Stimulated activated naive B cell treated with anti-CD40 and anti-IgM and Interleukin-4, amounts not matched to agents 10 μg/mL and 1 μg/mL and 100 μg/mL, for 72 hours (primary cell): ENCODE results near the gene GNAZ.

Source experiments
- ATAC-seq, 2 donors: fragments of 150-1000 bp; cut with Tn5 transposase; replicated peaks; 2 replicates each; pipeline ENCODE4 v1.10.0; 2021; ENCODE audit warnings: moderate library complexity in 1 of 2
- DNase-seq: peaks from one replicate; pipeline ENCODE4 v3.0.0; 2021
- H3K27ac Mint-ChIP-seq: one replicate; pipeline ENCODE4 v1.8.0; 2022; ENCODE audit warnings: mild to moderate bottlenecking, mixed read lengths
- H3K27me3 Mint-ChIP-seq, 2 donors: one replicate each; pipeline ENCODE4 v1.8.0; 2022; ENCODE audit warnings: mixed read lengths in 2 of 2
- H3K36me3 Mint-ChIP-seq, 2 donors: one replicate each; pipeline ENCODE4 v1.8.0; 2022; ENCODE audit warnings: mixed read lengths in 2 of 2, mild to moderate bottlenecking in 1 of 2
- H3K4me1 Mint-ChIP-seq, 2 donors: one replicate each; pipeline ENCODE4 v1.8.0; 2022; ENCODE audit warnings: mixed read lengths in 2 of 2, mild to moderate bottlenecking in 1 of 2
- H3K4me3 Mint-ChIP-seq, 2 donors: one replicate each; pipeline ENCODE4 v1.8.0; 2022; ENCODE audit warnings: mild to moderate bottlenecking in 2 of 2, mixed read lengths in 2 of 2, moderate library complexity in 1 of 2
- H3K9me3 Mint-ChIP-seq, 2 donors: one replicate each; pipeline ENCODE4 v1.8.0; 2022; ENCODE audit warnings: mixed read lengths in 2 of 2, mild to moderate bottlenecking in 1 of 2

GNAZ gene

GRCh38 chr22:23146478-23147205 lies 76.3 kb downstream of the GNAZ start:
- Mint-ChIP-seq H3K27me3 (no peaks in the 10 kb centered on the region), H3K4me3 (peak overlapping the region in 1 of 2 donors; percentile 83), H3K4me1 (peaks cover 26 to 29% of the 10 kb centered on the region in 2 donors), H3K36me3 (no peaks in the 10 kb centered on the region), H3K27ac (peak overlapping the region; percentile 69), H3K9me3 (no peaks in the 10 kb centered on the region)
- ATAC-seq (no peak), DNase-seq (no peak)

- Mint-ChIP-seq H3K9me3 (no peaks in the 10 kb centered on the region), H3K4me3 (no peak overlapping the region), H3K27ac (no peak overlapping the region), H3K36me3 (no peaks in the 10 kb centered on the region), H3K4me1 (peaks cover 23 to 25% of the 10 kb centered on the region in 2 donors), H3K27me3 (no peaks in the 10 kb centered on the region)
- DNase-seq, result no peak
- ATAC-seq, result no peak
These were observed 77.5 kb downstream of the GNAZ start for GRCh38 chr22:23147617-23148387.

GRCh38 chr22:23149743-23150238 lies 79.5 kb downstream of the GNAZ start:
- Mint-ChIP-seq H3K4me3 (no peak overlapping the region), H3K9me3 (no peaks in the 10 kb centered on the region), H3K4me1 (peaks cover 27 to 36% of the 10 kb centered on the region in 2 donors), H3K27ac (no peak overlapping the region), H3K36me3 (no peaks in the 10 kb centered on the region), H3K27me3 (no peaks in the 10 kb centered on the region)
- ATAC-seq, result no peak
- DNase-seq, result no peak

GRCh38 chr22:23150762-23151161 lies 80.4 kb downstream of the GNAZ start:
- H3K27ac Mint-ChIP-seq, result peak overlapping the region; percentile 69
- no peak overlapping the region for H3K4me3 Mint-ChIP-seq
- no peaks in the 10 kb centered on the region for H3K9me3 Mint-ChIP-seq
- peaks cover 22 to 26% of the 10 kb centered on the region in 2 donors for H3K4me1 Mint-ChIP-seq
- no peaks in the 10 kb centered on the region for H3K27me3 Mint-ChIP-seq
- ATAC-seq (no peak), DNase-seq (no peak)
- no peaks in the 10 kb centered on the region for H3K36me3 Mint-ChIP-seq

DNA sequence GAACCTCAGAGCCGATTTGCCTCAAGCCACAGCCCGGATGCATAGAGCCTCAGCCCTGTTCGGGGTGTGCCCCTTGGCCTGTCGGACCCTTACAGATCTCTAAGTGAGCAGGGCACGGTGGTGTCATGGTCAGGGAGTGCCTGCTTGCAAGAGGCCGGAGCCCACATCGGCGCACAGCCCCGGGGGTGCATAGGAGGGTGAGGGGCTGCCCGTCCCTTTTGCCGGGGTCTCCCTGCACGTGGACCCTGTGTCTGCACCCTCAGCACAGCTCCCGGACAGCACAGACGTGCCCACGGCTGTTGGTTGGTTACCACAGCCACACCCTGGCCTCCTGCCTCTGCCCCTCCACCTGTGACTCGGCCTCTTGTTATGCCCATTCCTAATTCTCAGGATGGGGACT lies 81.5 kb downstream of the GNAZ start:
- H3K27ac Mint-ChIP-seq, result no peak overlapping the region
- no peak for ATAC-seq
- peaks cover 20 to 25% of the 10 kb centered on the region in 2 donors for H3K4me1 Mint-ChIP-seq
- DNase-seq, result no peak
- no peaks in the 10 kb centered on the region for H3K9me3 Mint-ChIP-seq
- no peaks in the 10 kb centered on the region for H3K27me3 Mint-ChIP-seq
- H3K4me3 Mint-ChIP-seq, result no peak overlapping the region
- H3K36me3 Mint-ChIP-seq, result no peaks in the 10 kb centered on the region

DNA sequence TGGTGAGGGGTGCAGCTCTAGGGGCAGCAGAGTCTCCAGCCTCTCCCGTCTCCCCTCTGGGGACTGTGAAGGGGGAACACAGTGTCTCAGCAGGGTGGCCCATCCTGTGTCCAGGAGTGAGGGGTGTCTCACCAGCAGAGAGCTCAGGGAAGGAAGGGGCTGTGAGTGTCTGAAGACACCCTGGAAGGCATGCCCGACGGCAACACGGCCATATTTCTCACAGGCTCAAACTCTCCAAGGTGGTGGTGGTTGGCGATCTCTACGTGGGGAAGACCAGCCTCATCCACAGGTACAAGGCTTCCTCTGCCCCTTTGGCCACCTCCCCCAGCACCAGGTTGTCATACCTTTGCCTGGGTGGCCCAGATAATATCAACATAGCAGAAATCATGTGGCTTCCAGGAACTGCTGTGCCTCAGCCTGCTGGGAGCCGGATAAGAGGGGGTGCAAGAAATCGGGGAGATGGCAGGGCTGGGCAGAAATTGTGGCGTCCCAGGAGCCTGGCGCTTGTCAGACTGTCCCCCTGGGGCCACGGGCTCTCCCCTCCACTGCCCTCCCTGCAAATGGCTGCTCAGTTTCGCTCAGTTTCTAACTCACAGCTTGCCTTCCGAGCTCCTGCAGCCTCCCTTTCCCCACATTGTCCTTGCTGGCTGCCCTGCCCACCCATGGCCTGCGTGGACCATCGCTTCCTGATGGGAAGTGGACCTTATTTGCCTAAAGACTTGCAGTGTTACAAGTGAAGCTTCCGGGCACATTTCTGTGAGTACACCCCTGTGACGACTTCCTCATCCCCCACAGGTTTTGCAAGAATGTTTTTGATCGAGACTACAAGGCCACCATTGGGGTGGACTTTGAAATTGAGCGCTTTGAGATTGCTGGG lies 82.2 kb downstream of the GNAZ start:
- ATAC-seq (peak; percentile 55 to 64), DNase-seq (no peak)
- Mint-ChIP-seq H3K9me3 (no peaks in the 10 kb centered on the region), H3K27ac (peak overlapping the region; percentile 87), H3K36me3 (no peaks in the 10 kb centered on the region), H3K4me3 (peak overlapping the region; percentile 56 to 62), H3K27me3 (no peaks in the 10 kb centered on the region), H3K4me1 (peaks cover 20 to 25% of the 10 kb centered on the region in 2 donors)

DNA sequence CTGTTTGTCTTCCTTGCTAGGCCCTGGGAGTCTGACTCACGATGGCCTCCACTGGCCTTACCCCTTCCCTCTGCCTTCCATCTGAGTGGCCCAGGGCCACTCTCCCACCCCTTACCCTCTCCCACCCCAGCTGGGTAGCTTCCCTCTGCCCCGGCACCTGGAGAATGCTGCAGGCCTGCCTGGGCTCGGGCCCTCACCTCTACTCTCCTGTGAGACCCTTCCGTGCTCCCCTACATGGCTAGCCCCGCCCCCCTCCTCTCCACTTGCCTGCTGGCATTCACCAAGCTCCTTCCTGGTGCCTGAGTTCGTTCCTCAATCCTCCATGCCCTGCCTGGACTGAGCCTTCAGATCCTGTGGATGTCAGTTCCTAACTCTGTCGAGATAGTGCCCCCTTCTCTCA lies 83.7 kb downstream of the GNAZ start:
- ATAC-seq (no peak), DNase-seq (no peak)
- Mint-ChIP-seq H3K4me1 (peaks cover 20 to 25% of the 10 kb centered on the region in 2 donors), H3K27ac (no peak overlapping the region), H3K9me3 (no peaks in the 10 kb centered on the region), H3K4me3 (no peak overlapping the region), H3K27me3 (no peaks in the 10 kb centered on the region), H3K36me3 (no peaks in the 10 kb centered on the region)

GRCh38 chr22:23154461-23154860 lies 84.1 kb downstream of the GNAZ start:
- Mint-ChIP-seq H3K27ac (peak overlapping the region; percentile 47), H3K9me3 (no peaks in the 10 kb centered on the region), H3K36me3 (no peaks in the 10 kb centered on the region), H3K4me3 (no peak overlapping the region), H3K27me3 (no peaks in the 10 kb centered on the region), H3K4me1 (peaks cover 20 to 25% of the 10 kb centered on the region in 2 donors)
- no peak for ATAC-seq
- DNase-seq, result no peak

GRCh38 chr22:23155143-23155542 lies 84.8 kb downstream of the GNAZ start:
- no peak for DNase-seq
- Mint-ChIP-seq H3K4me3 (no peak overlapping the region), H3K9me3 (no peaks in the 10 kb centered on the region), H3K4me1 (peaks cover 18 to 25% of the 10 kb centered on the region in 2 donors), H3K27me3 (no peaks in the 10 kb centered on the region), H3K36me3 (no peaks in the 10 kb centered on the region), H3K27ac (peak overlapping the region; percentile 72)
- ATAC-seq, result no peak

- H3K9me3 Mint-ChIP-seq, result no peaks in the 10 kb centered on the region
- DNase-seq (no peak), ATAC-seq (no peak)
- H3K4me1 Mint-ChIP-seq, result peaks cover 17 to 25% of the 10 kb centered on the region in 2 donors
- no peaks in the 10 kb centered on the region for H3K36me3 Mint-ChIP-seq
- H3K27me3 Mint-ChIP-seq, result no peaks in the 10 kb centered on the region
- no peak overlapping the region for H3K4me3 Mint-ChIP-seq
- H3K27ac Mint-ChIP-seq, result no peak overlapping the region
These were observed 85.5 kb downstream of the GNAZ start for GRCh38 chr22:23155831-23156230.

- H3K4me1 Mint-ChIP-seq, result peaks cover 14 to 25% of the 10 kb centered on the region in 2 donors
- no peak overlapping the region for H3K27ac Mint-ChIP-seq
- no peaks in the 10 kb centered on the region for H3K36me3 Mint-ChIP-seq
- DNase-seq, result no peak
- H3K27me3 Mint-ChIP-seq, result no peaks in the 10 kb centered on the region
- no peaks in the 10 kb centered on the region for H3K9me3 Mint-ChIP-seq
- H3K4me3 Mint-ChIP-seq, result no peak overlapping the region
- no peak for ATAC-seq
These were observed 86.0 kb downstream of the GNAZ start for GRCh38 chr22:23156286-23156685.

- no peak overlapping the region for H3K4me3 Mint-ChIP-seq
- DNase-seq (no peak), ATAC-seq (no peak)
- no peaks in the 10 kb centered on the region for H3K36me3 Mint-ChIP-seq
- peak overlapping the region; percentile 59 for H3K27ac Mint-ChIP-seq
- H3K4me1 Mint-ChIP-seq, result peaks cover 10 to 16% of the 10 kb centered on the region in 2 donors
- no peaks in the 10 kb centered on the region for H3K9me3 Mint-ChIP-seq
- no peaks in the 10 kb centered on the region for H3K27me3 Mint-ChIP-seq
These were observed 87.5 kb downstream of the GNAZ start for GRCh38 chr22:23157560-23158515.

DNA sequence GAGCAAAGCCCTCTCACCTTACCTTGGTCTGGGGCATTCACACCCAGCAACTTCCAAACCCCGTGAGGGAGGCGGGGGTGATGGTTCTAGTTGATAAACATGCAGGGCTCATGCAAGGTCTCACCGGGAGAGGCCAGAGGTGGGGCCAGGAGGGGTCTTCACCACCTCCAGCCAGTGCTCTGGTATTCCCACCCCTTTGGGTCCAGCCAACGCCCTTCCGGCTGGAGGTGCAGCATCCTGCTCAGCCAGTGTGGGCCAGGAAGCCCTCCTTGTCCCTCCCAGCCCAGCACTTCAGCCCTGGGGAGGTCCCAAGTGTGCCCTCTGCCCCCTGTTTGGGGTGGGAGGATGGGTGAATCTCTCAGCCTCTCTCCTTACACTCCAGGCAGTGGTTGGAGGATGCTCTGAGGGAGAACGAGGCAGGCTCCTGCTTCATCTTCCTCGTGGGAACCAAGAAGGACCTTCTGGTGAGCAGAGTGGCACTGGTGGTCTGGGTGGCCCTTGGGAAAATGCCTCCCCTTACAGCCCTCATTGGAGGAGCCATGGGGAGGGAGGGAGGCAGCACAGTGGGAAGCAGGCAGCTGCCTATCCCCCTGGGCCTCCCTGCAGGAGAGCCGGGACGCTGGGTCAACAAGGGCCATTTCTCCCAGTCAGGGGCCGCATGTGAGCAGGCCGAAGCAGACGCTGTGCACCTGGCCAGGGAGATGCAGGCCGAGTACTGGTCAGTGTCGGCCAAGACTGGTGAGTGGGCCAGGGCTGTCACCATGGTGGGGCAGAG lies 88.4 kb downstream of the GNAZ start:
- Mint-ChIP-seq H3K4me3 (no peak overlapping the region), H3K9me3 (no peaks in the 10 kb centered on the region), H3K4me1 (peaks cover 2 to 7% of the 10 kb centered on the region in 2 donors), H3K36me3 (no peaks in the 10 kb centered on the region), H3K27me3 (no peaks in the 10 kb centered on the region), H3K27ac (no peak overlapping the region)
- ATAC-seq (no peak), DNase-seq (no peak)
